Measurements from ENCODE around the gene TMEM14A.
"Not testable (repeated sequence)": the region's sequence is repeated elsewhere in the genome, so short reads cannot be mapped to it uniquely, and the experiment has no call there.

The TMEM14A gene

GRCh38 chr6:52704781-52705502 lies 34.0 kb downstream of the TMEM14A start:
- DNase-seq: not testable (repeated sequence)

DNA sequence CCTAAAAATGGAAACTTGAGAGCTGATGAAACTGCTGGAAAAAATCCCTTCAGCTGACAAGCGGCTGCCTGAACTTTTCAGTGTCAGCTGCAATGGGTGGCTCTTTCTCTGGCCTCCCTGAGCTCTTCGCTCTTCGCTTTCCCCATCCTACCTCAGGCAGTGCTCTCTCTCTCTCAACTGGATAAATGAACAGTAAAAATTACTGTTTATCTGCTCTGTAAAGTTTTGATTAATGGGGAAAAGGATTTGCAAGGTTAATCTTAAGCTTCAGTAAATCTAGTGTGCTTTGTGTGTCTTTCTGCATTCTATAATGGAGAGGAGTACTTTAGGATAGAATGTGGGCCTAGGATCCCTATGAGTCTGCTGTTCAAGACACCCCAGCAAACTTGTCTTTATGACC lies 35.1 kb downstream of the TMEM14A start:
- DNase-seq: no peak

DNA sequence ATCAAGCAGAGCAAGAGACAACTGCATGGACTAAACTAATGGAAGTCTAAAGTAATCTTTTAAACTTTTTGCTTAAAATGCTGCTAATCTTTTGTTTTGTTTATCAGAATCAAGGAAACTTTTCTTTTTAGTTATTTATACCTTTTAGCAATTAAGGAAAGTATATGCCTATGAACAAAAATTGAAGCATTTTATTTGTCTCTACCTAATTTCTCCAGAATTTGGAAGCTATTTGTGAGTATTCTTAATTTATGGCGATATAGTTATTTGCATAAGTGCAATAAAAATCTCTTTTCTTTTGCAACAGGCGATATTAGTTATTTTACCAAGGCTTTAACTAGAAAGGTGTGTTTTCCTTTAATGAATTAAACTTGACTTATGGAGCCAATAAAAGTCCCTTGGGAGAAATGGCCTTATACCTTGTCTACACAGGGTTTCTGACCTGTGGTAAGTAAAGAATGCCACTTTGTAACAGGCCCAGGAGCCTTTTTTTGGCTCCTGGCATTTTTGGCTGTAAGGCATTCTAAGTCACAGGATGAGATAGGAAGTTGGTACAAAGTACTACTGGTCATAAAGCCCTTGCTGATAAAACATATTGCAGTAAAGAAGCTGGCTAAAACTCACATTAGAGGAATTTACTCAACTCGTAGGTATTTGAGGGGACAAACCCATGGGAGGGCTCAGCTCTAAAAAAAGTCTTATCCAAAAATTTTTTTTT lies 37.2 kb downstream of the TMEM14A start:
- no peak for DNase-seq

GRCh38 chr6:52712136-52712535 lies 41.2 kb downstream of the TMEM14A start:
- DNase-seq: no peak

DNA sequence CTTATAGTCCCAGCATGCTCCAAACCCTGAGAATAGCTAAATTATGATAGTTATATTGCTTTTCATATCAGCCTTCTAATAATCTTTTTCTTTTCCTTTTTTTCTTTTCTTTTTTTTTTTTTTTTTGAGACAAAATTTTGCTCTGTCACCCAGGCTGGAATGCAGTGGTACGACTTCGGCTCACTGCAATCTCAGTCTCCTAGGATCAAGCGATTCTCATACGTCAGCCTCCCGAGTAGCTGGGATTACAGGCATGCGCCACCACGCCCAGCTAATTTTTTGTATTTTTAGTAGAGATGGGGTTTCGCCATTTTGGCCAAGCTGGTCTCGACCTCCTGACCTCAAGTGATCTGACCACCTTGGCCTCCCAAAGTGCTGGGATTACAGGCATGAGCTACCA lies 43.8 kb downstream of the TMEM14A start:
- DNase-seq: not testable (repeated sequence)

DNA sequence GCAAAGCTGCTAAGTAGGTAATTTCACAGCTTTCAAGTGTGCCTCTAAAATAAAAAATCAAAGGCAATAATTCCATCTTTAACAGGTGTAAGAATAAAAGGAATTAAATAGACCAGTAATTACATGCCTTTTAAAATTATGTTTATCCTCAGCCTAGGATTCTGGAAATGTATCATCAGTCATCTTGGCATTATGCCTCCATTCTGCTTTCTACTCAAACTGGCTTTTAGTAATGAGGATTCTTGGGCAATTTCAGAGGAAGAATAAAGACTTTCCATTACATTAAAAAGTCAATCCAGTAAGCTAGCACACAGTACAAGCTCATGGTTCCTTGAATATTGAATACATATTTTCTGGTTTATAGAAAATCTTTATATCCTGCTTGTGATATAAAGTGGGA lies 47.6 kb downstream of the TMEM14A start:
- no peak for DNase-seq

GRCh38 chr6:52720321-52720720 lies 49.4 kb downstream of the TMEM14A start:
- no peak for DNase-seq

GRCh38 chr6:52724042-52724405 lies 53.1 kb downstream of the TMEM14A start:
- DNase-seq: no peak

DNA sequence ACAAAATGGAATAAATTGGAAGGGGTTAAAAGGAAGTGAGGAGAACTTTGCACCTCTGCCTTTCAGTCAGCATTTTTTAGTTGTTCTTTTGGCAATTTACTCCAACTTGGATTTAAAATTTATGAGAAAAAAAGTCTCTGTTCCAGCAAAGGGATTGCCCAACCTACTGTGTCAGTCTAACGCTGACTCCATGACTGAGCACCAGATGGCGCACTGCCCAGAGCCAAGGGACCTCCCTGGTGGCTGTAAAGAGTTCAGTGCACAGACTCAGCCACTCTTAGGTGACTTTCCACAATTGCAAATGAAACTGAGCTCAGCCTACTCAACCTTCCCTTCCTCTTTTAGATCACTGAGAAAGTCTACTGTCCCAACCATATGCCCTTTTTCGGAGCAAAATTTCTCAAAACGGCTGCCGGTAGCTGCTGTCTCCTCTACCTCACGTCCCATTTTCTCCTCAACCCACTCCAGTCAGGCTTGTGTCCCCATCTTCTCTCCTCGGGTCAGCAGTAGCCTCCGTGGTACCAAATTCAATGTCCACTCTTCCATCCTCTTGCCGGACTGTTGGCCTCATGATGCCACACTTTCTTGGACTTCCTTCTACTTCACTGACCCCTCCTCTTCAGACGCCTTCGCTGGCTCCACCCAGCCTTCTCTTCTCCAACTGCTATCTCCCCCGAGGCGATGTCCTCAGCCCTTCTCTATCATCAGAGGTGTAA lies 53.7 kb downstream of the TMEM14A start:
- DNase-seq: peak in 2 of 4 experiments; percentile 4 to 23

DNA sequence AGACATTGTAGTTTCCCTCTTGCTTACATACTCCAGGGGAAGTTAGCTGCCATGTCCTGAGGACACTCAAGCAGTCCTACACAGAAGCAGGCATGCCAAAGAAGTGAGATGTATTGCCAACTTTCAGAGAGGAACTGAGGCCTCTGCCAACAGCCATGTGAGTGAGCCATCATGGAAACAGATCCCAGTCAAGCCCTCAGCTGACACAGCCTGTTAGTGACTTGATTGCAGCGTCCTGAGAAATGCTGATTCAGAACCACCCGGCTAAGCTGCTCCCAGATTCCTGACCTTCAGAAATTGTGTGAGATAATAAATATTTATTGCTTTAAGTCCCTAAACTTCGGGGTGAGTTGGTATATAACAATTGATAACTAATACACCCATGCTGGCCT lies 54.2 kb downstream of the TMEM14A start:
- DNase-seq: no peak

DNA sequence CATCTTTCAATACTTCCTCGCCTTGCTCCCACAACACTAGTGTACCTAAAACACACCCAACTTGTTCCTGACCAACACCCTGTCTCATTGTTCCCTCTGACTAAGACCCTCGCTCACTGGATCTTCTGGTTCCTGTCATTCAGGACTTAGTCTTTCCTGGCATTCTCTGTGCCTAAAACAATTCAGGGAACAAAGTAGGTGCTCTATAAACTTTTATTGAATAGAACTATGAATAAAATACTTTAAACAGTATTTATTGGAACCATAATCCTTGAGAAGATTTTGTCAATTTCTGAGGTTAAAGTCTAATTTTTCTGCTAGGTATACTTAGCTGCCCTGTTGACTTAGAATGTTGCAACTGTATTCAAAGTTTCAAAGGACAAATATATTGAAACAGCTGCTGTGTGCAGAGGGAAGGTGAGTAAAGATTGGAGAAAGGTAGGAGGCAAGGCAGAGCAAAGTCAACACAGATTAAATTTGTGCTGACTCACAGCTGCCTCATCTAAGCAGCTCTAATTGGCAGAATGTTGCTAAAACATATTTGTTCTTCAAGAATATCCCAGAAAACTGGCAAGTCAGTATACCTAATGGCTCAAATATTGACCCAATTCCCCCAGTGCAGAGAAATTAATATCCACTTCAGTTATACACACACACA lies 54.8 kb downstream of the TMEM14A start:
- no peak for DNase-seq

DNA sequence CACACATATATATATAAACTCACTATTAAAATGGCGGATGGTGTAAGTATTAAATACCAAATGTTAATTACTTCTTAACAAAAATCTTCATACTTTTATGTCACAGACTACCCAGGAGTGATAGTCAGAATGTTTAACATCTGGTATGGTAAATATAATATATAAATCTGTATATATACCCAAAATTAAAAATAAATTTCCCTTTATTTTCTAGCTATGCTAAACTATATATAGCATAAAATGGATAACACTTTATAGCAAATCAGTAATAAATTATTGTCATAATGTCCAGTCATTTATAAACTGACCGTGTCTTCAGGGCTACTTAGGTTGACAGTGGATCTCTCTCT lies 55.3 kb downstream of the TMEM14A start:
- DNase-seq: no peak

DNA sequence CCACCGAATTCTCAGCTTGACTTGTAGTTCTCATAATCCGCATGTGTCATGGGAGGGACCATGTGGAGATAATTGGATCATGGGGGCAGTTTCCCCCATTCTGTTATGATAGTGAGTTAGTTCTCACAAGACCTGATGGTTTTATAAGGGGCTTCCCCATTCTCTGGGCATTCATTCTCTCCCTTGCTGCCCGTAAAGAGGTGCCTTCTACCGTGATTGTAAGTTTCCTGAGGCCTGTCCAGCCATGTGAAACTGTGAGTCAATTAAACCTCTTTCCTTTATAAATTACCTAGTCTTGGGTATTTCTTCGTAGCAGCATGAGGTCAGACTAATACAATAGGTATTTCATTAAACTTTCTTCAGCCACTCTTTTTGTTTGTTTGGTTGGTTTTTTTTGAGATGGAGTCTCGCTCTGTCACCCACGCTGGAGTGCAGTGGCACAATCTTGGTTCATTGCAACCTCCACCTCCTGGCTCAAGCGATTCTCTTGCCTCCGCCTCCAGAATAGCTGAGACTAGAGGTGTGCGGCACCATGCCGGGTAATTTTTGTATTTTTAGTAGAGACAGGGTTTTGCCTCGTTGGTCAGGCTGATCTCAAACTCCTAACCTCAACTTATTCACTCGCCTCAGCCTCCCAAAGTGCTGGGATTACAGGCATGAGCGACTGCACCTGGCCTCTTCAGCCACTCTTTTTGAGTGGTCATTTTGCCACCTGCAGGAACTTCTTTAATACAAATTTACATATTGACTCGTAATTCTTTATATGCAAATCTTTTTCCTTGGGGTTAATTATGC lies 56.0 kb downstream of the TMEM14A start:
- no peak for DNase-seq

DNA sequence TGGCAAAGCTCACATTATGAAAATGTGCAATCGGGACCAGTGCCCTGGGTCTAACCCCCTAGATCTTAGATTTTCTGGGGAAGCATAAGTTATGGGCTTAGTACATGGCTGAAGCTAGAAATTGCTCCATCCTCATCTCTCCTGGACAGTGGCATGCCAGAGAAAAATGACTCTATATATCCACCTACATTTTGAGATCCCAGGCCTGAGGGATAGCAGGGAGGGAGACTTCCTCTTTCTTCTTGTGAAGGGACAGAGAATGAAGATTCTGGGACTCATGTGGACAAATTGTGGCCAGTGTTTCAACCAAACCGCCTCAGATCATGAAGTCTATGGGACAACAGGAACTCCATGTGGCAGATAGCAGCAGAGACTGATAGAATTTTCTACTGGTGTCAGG lies 57.0 kb downstream of the TMEM14A start:
- no peak for DNase-seq

- no peak for DNase-seq
These were observed 57.5 kb downstream of the TMEM14A start for GRCh38 chr6:52728394-52728793.

- no peak for DNase-seq
These were observed 58.7 kb downstream of the TMEM14A start for GRCh38 chr6:52729576-52729975.

DNA sequence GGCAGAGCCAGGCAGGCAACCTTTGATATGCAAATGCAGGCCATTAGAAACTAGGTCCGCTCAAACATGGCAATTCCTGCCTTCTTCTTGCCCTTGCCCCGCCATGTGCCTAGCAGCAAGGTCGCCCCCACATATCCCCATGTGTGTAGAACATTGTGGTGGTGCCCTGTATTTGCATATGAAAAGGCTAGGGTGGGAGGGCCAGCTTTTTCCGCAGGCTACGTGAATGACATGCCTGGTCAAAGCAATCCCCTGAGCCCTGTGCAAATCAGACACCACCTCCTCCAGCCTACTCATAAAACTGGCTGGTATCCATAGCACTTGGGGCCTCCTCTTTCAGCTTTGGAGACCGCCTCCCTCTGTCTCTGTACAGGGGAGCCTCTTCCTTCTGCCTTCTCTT lies 60.8 kb downstream of the TMEM14A start:
- no peak for DNase-seq

DNA sequence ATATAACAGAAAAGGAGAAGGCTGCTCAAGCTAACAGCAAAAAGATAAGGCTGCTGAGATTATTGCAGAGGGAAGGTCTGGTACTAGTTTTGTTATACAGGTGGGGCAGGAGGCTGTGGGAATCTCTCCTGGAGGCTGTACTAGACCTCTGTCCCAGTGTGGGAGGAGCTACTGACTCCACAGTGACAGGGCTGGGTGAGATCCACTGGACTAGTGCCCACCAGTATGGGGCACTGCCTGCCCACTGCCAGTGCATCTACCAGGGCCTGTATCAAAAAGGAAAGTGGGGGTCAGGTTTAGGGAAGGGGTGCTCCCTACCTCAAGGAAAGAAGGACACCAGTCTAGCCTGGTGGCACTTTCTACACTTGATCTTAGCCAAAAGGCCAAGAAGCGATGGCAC lies 62.3 kb downstream of the TMEM14A start:
- DNase-seq: no peak

DNA sequence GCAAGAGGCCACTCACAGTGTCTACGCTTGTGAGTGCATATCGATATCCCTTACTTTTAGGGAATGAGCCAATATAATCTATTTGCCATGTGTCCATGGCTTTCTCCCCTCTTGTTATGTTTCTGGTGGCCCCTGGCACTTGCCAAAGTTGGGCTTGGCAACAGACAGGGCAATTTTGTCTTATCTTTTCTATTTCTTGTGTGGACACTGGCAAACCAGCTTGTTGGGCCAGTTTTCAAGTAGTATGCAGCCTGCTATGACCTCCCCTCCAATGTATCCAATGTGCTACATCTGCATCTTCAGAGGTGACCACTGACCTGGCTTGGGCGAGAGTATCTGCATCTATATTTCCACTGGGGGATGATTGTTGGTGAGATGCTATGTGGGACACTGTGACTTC lies 63.2 kb downstream of the TMEM14A start:
- no peak for DNase-seq

GRCh38 chr6:52735071-52735470 lies 64.2 kb downstream of the TMEM14A start:
- DNase-seq: no peak

- no peak for DNase-seq
These were observed 65.2 kb downstream of the TMEM14A start for GRCh38 chr6:52736145-52736544.
